HS-5 (cell line): ENCODE data around the gene LRBA.
"Not testable (repeated sequence)": the region's sequence is repeated elsewhere in the genome, so short reads cannot be mapped to it uniquely, and the experiment has no call there.

ENCODE experiments used
- DNase-seq: peaks from one replicate; pipeline ENCODE4 v3.0.0-alpha.2; 2012; ENCODE audit warnings: low read depth

LRBA gene

DNA sequence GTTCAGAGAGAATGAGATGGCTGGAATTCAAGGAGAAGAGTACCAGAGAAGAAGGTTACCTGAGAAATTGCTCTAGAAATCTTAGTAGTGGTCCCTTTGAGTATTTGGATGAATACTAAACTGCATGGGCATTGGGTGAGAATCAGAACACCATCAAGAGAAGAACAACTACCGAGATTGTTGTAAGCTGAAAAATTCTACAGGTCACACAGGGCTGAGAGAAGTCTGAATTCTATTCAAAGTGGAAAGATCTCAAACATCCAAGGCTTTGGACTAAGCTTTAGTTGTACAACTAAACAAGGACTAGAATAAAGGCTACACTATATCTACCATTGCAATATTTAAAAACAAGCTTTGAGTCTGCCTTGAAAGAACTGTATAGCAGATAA is 40.8 kb downstream of the LRBA start:
- DNase-seq = no peak

GRCh38 chr4:150973626-150974251 is 41.3 kb downstream of the LRBA start:
- DNase-seq = no peak

DNA sequence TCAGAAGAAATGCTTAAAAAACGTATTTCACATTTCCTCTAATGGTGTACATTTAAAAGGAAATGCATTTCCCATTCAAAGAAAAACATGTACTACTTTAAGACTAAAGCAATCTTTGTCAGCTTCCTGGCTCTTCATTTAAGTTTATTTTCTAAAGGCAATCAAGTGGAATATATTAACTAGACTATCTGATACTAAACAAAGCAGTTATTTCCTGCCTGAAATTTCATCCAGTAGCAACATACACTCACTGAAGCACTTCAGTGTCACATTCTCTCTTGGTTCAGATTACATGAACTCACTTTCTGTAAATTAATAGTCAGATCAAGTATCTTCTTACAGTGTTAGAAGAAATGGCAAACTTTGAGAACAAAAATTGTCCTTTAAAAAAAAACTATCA is 42.5 kb downstream of the LRBA start:
- no peak for DNase-seq

DNA sequence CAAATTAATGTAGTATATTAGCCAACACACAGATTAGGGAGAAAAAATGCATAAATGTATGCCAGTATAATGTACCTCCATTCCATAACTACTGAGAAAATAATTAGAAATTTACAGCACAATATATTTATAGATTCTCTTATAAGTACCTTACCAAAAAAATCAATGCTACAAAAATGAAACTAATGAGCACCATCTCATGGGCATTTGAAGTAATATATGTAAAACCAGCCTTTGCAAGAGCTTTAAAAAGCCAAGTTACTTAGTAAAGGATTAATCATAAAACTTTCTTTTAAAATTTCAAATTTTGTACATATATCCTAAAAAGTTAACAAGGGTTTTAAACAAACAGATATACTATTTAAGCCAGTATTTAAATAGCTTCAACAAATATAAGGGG is 43.2 kb downstream of the LRBA start:
- DNase-seq = no peak

DNA sequence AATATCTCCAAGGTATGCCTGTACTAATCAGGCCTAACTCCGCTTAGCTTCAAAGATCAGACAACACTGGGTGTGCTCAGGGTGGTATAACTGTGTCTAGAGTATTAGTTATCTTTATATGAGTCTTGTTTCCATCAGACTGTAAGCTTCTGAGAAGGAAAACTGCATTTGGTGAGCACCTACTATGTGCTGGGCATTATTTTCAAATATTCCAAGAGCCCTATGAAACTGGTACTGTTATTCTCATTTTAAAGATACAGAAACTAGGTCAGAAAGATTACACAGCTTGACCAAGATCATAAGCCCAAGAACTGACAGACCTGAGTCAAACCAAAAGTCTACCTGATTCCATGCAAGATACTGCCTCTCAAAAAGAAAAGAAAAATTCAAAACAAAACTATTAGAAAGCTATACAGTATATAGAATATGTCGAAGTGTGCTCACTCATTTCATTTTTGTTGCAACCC is 44.4 kb downstream of the LRBA start:
- no peak for DNase-seq

DNA sequence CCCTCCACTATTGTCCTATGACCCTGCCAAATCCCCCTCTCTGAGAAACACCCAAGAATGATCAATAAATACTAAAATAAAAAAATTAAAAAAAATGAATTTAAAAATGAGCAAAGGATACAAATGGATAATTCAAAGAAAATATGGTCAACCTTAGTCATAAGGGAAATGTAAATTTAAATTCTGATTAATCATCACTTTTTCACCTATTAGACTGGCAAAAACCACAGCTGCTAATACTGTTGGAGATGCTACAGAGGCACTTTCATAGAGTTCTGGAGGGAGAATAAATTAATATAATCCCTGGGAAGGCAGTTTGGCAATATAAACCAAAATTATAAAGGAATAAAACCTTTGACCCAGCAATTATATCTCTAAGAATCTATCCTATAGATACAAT is 50.3 kb downstream of the LRBA start:
- no peak for DNase-seq

GRCh38 chr4:150963602-150964345 is 51.3 kb downstream of the LRBA start:
- not testable (repeated sequence) for DNase-seq

DNA sequence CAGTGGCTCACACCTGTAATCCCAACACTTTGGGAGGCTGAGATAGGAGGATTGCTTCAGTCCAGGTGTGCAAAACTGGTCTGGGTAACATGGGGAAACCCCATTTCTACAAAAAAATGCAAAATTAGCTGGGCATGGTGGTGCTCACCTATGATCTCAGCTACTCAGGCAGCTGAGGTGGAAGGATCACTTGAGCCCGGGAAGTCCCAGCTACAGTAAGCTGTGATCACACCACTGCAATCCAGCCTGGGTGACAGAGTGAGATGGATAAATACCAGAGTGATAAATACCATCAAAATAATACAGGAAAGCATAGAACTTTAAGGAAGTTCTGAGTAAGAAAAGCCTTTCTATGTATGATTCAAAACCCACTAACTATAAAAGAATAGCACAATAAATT is 52.8 kb downstream of the LRBA start:
- DNase-seq = no peak

DNA sequence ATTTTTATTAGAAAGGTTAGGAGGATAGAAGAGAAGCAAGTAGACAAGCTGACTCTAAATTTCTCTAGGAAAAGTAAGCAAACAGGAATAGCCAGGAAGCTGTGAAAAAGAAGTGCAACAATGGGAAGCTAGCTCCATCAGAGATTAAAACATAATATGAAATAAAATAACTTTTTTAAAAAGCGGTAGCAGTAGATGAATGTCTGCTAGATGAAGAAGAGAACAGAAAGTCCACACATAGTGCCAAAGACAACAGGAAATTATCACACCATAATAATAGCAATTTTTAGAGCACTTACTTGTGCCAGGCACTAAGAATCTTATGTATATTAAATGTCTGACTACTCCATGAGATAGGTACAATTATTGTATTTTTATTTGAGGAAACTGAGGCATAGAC is 53.5 kb downstream of the LRBA start:
- DNase-seq = no peak

DNA sequence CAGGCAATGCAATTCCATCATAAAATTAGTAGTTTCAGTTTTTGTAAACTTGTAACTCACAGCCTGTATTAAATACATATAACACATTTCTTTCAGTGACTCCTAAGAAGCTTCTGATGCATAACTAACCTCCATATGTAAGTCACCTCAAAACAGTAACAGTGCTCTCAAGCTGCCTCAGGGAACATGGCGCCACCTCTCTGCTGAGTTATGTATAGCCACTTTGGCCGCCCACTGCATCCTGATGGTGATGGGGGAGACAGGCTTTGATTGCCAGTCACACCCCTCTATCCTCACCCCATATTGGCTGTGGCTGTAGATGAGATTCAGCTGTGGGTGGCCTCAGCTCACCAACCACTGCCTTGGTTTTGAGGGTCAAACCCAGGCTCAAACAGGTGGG is 54.3 kb downstream of the LRBA start:
- DNase-seq = no peak

GRCh38 chr4:150960079-150960478 is 55.0 kb downstream of the LRBA start:
- no peak for DNase-seq

- DNase-seq = not testable (repeated sequence)
These were observed 57.1 kb downstream of the LRBA start for GRCh38 chr4:150957981-150958380.

GRCh38 chr4:150957095-150957494 is 58.0 kb downstream of the LRBA start:
- not testable (repeated sequence) for DNase-seq

- DNase-seq = not testable (repeated sequence)
These were observed 61.2 kb downstream of the LRBA start for GRCh38 chr4:150953916-150954315.

- DNase-seq = no peak
These were observed 62.8 kb downstream of the LRBA start for GRCh38 chr4:150952167-150952845.

GRCh38 chr4:150950657-150951288 is 64.3 kb downstream of the LRBA start:
- no peak for DNase-seq

- no peak for DNase-seq
These were observed 65.1 kb downstream of the LRBA start for GRCh38 chr4:150949943-150950342.

- no peak for DNase-seq
These were observed 65.7 kb downstream of the LRBA start for GRCh38 chr4:150949342-150949741.

DNA sequence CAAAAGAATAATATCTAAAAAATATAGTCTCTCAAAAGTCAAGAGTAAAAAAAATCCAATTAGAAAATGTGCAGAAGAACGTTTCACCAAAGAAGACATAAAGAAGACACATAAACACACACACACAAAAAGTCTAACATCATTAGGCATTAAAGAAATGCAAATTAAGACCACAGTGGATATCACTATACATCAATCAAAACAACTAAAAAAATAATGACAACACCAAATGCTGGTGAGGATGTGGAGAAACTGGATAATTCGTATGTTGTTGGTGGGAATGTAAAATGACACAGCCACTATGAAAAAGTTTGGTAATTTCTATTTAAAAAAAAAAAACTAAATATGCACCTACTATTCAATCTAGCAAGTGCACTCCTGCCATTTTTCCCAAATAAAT is 66.4 kb downstream of the LRBA start:
- no peak for DNase-seq

DNA sequence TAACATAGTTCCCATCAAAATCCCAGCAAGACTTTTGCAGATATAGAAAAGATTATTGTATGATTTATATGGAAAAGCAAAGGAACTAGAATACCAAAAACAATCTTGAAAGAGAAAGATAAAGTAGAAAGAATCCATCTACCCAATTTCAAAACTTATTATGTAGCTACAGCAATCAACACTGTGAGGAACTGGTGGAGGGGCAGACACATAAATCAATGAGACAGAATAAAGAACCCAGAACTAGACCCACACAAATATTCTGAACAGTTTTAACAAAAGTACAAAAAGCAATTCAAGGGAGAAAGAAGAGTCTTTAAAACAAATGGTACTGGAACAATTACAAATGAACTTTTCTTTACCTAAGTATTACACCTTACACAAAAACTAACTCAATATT is 67.0 kb downstream of the LRBA start:
- DNase-seq = no peak

DNA sequence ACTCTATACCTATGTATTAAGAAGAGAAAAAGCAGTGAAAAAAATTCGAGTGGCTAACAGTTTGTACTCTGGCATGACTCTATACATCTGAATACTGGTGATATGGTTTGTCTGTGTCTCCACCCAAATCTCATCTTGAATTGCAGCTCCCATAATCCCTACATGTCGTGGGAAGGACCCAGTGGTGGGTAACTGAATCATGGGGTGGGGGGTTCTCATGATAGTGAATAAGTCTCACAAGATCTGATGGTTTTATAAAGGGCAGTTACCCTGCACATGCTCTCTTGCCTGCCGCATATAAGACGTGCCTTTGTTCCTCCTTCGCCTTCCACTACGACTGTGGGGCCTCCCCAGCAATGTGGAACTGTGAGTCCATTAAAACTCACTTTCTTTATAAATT is 70.4 kb downstream of the LRBA start:
- DNase-seq = no peak

- DNase-seq = no peak
These were observed 71.3 kb downstream of the LRBA start for GRCh38 chr4:150943818-150944217.

DNA sequence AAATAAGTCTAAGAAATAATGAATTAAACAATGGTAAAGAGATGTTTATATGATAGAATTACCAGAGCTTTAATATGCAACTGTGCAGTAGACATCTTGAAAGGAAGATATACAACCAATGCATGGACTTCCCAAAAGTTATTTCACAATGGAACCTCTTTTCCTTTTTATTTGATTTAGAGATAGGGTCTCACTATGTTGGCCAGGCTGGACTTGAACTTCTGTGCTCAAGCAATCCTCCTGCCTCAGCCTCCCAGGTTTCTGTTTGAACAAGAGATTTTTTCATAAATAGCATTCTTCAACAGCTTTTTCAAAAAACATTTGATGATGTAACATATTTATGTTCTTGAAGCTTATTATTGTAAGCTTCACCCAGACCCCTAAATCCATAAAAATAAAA is 72.0 kb downstream of the LRBA start:
- no peak for DNase-seq
